Subcutaneous adipose tissue (tissue), 4 donors: ENCODE measurements around the gene PRAMEF18. TPM values are rescaled to one million over a fixed set of nuclear protein-coding genes. Genes with fewer than 3 reads are reported as not detected.
"Not testable (repeated sequence)": the region's sequence is repeated elsewhere in the genome, so short reads cannot be mapped to it uniquely, and the experiment has no call there.

Experiments
- total RNA-seq, 4 donors: library from RNA; depleted of rRNA; stranded (reverse); fragments of >200 nt; gene quantifications; one replicate each; pipeline ENCODE4 v1.1.0, GENCODE V29; 2016
- TF ChIP-seq, protein P1 (sequence below): fragments of 450-650 bp; IDR thresholded peaks from one replicate; pipeline ENCODE4 v1.5.1; 2016; ENCODE audit warnings: low read depth, mild to moderate bottlenecking, control low read depth, antibody characterized with exemption, moderate library complexity

Gene PRAMEF18, protein sequence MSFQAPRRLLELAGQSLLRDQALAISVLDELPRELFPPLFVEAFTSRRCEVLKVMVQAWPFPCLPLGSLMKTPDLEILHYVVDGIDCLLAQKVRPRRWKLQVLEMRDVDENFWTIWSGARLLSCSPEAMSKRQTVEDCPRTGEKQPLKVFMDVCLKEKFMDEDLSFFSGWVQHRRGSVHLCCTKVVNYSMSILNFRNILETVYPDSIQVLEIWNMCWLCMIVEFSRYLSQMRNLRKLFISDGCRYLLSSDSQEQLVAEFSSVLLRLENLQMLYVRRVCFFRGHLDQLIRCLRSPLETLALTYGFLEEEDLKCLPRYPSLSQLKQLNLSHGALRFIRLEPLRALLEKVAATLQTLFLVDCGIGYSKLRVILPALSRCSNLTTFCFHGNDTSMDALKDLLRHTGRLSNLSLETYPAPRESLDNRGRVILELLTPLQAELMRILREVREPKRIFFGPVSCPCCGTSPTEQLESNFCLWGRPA
- not detected for total RNA-seq

DNA sequence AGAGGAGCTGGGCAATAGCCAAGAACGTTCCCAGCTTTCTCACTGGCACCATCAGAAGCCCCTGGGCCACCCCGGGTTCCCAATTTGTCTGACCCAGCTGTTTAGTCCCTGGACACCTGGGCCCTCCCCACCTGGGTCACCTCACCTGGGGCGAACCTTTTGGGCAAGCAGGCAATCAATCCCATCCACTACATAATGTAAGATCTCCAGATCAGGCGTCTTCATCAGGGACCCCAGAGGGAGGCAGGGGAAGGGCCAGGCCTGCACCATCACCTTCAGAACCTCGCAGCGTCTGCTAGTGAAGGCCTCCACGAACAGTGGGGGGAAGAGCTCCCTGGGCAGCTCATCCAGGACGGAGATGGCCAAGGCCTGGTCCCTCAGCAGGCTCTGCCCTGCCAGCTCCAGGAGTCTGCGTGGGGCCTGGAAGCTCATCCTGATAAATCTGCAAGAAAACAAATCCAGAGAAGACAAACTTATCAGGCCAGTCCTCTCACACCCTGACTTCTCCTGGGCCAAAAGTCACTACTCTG, at the start of gene PRAMEF18:
TSS of gene PRAMEF18 (minus strand) at position 480 of the 530 bp plus-strand sequence. CDS start at position 432, 48 bp downstream.
- TF ChIP-seq, protein P1, sequence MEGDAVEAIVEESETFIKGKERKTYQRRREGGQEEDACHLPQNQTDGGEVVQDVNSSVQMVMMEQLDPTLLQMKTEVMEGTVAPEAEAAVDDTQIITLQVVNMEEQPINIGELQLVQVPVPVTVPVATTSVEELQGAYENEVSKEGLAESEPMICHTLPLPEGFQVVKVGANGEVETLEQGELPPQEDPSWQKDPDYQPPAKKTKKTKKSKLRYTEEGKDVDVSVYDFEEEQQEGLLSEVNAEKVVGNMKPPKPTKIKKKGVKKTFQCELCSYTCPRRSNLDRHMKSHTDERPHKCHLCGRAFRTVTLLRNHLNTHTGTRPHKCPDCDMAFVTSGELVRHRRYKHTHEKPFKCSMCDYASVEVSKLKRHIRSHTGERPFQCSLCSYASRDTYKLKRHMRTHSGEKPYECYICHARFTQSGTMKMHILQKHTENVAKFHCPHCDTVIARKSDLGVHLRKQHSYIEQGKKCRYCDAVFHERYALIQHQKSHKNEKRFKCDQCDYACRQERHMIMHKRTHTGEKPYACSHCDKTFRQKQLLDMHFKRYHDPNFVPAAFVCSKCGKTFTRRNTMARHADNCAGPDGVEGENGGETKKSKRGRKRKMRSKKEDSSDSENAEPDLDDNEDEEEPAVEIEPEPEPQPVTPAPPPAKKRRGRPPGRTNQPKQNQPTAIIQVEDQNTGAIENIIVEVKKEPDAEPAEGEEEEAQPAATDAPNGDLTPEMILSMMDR = not testable (repeated sequence)

DNA sequence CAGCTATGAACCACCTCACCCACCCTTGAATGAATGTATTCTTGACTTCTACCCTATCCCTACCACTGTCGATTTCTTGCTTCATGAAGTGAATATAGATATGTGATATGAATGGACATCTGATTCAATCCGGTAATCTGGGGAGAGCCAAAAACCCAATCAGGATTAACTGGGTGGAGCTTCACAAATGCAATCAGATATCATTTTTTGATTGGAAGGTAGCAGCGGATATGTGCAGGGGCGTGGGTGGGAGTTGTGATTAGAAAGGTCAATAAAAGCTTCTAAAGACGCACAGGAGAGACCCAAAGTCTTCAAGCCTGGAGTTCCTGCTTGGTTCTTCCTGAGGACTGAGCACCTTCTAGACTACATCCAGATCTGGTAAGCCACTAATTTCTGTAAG, 27.9 kb upstream of the PRAMEF18 start, which contains the start of gene PRAMEF5:
TSS of gene PRAMEF5 (plus strand) at position 301 of the 400 bp plus-strand sequence. CDS start 5,071 bp downstream, outside the sequence.
- TF ChIP-seq, protein P1 = not testable (repeated sequence)

DNA sequence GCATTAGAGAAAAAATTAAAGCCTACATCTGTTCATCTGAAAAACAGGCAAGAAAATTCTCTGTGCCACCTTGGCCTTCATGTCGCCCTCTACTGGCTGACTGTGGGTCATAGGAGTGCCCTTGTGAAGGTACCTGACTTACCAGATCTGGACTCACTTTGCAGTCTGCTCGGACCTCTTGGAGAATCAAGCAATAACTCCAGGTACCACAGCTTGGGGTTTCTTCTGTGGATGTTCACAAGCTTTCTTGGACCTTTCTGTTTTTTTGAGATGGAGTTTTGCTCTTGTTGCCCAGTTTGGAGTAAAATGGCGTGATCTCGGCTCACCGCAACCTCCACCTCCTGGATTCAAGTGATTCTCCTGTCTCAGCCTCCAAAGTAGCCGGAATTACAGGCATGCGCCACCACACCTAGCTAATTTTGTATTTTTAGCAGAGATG, 2.4 kb upstream of the PRAMEF18 start:
- TF ChIP-seq, protein P1 = no peak

DNA sequence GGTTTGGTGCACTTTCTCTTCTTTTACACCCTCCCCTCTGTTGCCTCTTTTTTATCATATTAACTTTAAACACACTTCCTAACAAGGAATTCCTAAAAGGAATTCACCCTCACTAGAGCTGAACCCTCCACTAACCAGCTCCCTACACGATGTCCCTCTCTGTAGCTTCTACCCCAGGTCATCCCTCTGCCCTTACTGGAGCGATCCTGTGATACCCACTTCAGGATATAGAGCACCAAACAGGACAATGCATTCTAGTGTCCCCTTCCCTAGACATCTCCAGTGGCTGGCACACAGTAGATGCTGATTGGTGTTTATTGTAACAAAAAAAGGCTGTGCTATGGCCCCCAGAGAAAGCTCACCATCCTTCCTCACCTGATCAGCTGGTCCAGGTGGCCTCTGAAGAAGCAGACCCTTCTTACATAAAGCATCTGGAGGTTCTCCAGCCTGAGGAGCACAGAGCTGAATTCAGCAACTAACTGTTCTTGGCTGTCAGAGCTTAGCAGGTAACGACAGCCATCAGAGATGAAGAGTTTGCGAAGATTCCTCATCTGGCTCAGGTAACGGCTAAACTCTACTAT, 1.4 kb downstream of the PRAMEF18 start:
- TF ChIP-seq, protein P1 = no peak

DNA sequence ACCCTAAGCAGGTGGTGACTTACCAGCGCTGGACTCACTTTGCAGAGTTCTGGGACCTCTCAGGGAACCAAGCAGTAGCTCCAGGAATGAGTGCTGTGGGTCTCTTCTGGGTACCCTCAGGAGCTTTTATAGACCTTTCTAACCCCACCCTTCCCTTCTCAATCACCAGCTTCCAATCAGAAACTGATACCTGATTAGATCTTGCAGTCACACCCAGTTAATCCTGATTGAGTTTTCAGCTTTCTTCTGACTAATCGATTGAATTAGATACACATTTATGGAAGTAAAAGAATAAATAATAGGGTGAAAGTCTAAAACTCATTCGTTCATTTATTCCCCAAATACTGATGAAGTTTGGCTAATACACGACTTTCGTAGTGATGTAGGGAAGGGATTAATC, 24.6 kb downstream of the PRAMEF18 start, which contains the start of gene PRAMEF13:
TSS of gene PRAMEF13 (minus strand) at position 101 of the 400 bp plus-strand sequence. CDS start 1,820 bp downstream, outside the sequence.
- TF ChIP-seq, protein P1 = not testable (repeated sequence)

Other genes starting within 250 kb of the PRAMEF18 start
- not detected for gene PRAMEF27, start 169.6 kb downstream of the PRAMEF18 start, total RNA-seq
- not detected for gene HNRNPCL3, start 165.4 kb downstream of the PRAMEF18 start, total RNA-seq
- gene PRAMEF25, start 155.4 kb downstream of the PRAMEF18 start, total RNA-seq = not detected
- gene HNRNPCL2, start 109.3 kb downstream of the PRAMEF18 start, total RNA-seq = not detected
- not detected for gene PRAMEF26, start 70.1 kb downstream of the PRAMEF18 start, total RNA-seq
- gene HNRNPCL4, start 60.5 kb downstream of the PRAMEF18 start, total RNA-seq = not detected
- gene PRAMEF9, start 54.3 kb downstream of the PRAMEF18 start, total RNA-seq = not detected
- gene PRAMEF13, start 24.7 kb downstream of the PRAMEF18 start, total RNA-seq = not detected
- not detected for gene PRAMEF5, start 28.0 kb upstream of the PRAMEF18 start, total RNA-seq
- not detected for gene PRAMEF8, start 59.0 kb upstream of the PRAMEF18 start, total RNA-seq
- gene PRAMEF33, start 77.4 kb upstream of the PRAMEF18 start, total RNA-seq = not detected
- not detected for gene PRAMEF15, start 89.4 kb upstream of the PRAMEF18 start, total RNA-seq
- gene PRAMEF14, start 121.0 kb upstream of the PRAMEF18 start, total RNA-seq = not detected
- not detected for gene PRAMEF19, start 145.8 kb upstream of the PRAMEF18 start, total RNA-seq
- not detected for gene PRAMEF17, start 163.5 kb upstream of the PRAMEF18 start, total RNA-seq
- not detected for gene PRAMEF20, start 184.3 kb upstream of the PRAMEF18 start, total RNA-seq